ENCODE measurements around the gene GGT6.
"Not testable (repeated sequence)": the region's sequence is repeated elsewhere in the genome, so short reads cannot be mapped to it uniquely, and the experiment has no call there.

The GGT6 gene

GRCh38 chr17:4591529-4591928 is 31.2 kb upstream of the GGT6 start:
- no peak for DNase-seq

- DNase-seq, result no peak
These were observed 30.6 kb upstream of the GGT6 start for GRCh38 chr17:4590981-4591453.

- not testable (repeated sequence) for DNase-seq
These were observed 29.7 kb upstream of the GGT6 start for GRCh38 chr17:4590042-4590441.

GRCh38 chr17:4588898-4589625 is 28.7 kb upstream of the GGT6 start:
- DNase-seq, result no peak

- no peak for DNase-seq
These were observed 28.0 kb upstream of the GGT6 start for GRCh38 chr17:4588391-4588790.

GRCh38 chr17:4587803-4588202 is 27.4 kb upstream of the GGT6 start:
- DNase-seq, result no peak

GRCh38 chr17:4587195-4587594 is 26.8 kb upstream of the GGT6 start:
- DNase-seq, result no peak

GRCh38 chr17:4586043-4586442 is 25.7 kb upstream of the GGT6 start:
- no peak for DNase-seq

GRCh38 chr17:4585638-4585994 is 25.2 kb upstream of the GGT6 start:
- DNase-seq, result no peak

- DNase-seq, result no peak
These were observed 24.7 kb upstream of the GGT6 start for GRCh38 chr17:4584917-4585637.

- no peak for DNase-seq
These were observed 23.9 kb upstream of the GGT6 start, which contains the start of gene SMTNL2 for GRCh38 chr17:4584101-4584916. SMTNL2 (plus strand) TSS chr17:4584529; CDS start chr17:4584606, 77 bp downstream.

GRCh38 chr17:4583782-4584100 is 23.4 kb upstream of the GGT6 start:
- DNase-seq, result no peak

- DNase-seq, result no peak
These were observed 22.8 kb upstream of the GGT6 start for GRCh38 chr17:4583206-4583605.

- DNase-seq, result no peak
These were observed 22.3 kb upstream of the GGT6 start for GRCh38 chr17:4582691-4583090.

GRCh38 chr17:4582101-4582501 is 21.7 kb upstream of the GGT6 start:
- DNase-seq, result no peak

GRCh38 chr17:4580291-4580690 is 19.9 kb upstream of the GGT6 start:
- DNase-seq, result no peak

- DNase-seq, result no peak
These were observed 19.3 kb upstream of the GGT6 start for GRCh38 chr17:4579678-4580077.

GRCh38 chr17:4578349-4578748 is 18.0 kb upstream of the GGT6 start:
- DNase-seq, result not testable (repeated sequence)

GRCh38 chr17:4577386-4577993 is 17.1 kb upstream of the GGT6 start:
- no peak for DNase-seq

GRCh38 chr17:4576729-4577322 is 16.4 kb upstream of the GGT6 start:
- no peak for DNase-seq

GRCh38 chr17:4576161-4576558 is 15.8 kb upstream of the GGT6 start:
- DNase-seq, result no peak

GRCh38 chr17:4574448-4575045 is 14.2 kb upstream of the GGT6 start:
- no peak for DNase-seq

All from NCI-H1092 treated with DMSO at 0.1 percent for 48 hours (cell line).